Measurements from ENCODE around the gene SLC12A3.

GRCh38 chr16:56927471-56927870 lies 62.5 kb downstream of the SLC12A3 start:
- TF ChIP-seq CTCF (conservative IDR thresholded peaks at IDR 0.05 in 1 of 2, IDR thresholded peaks at IDR 0.05 in 1 of 2; ENCODE audit: low read depth in 1 of 2, low read length in 2 of 2) (no peak), EZH2 (IDR thresholded peaks at IDR 0.05; ENCODE audit: low read length, missing control alignments) (no peak)

Data from fibroblast of lung (primary cell).